ENCODE measurements around the gene NANOS3.

GRCh38 chr19:13872695-13873389, 4.1 kb upstream of the NANOS3 start:
- TF ChIP-seq GABPA (IDR thresholded peaks at IDR 0.05 in 1 of 2, conservative IDR thresholded peaks at IDR 0.05 in 1 of 2) = no peak
- TF ChIP-seq EGR1 (IDR thresholded peaks at IDR 0.05; ENCODE audit: low read depth in 2 of 2) = no peak
- TF ChIP-seq MAX (IDR thresholded peaks at IDR 0.05) = no peak
- TF ChIP-seq FOXA2 (IDR thresholded peaks at IDR 0.05) = no peak
- no peak for TF ChIP-seq CTCF (IDR thresholded peaks at IDR 0.05; ENCODE audit: low read depth, low read length, missing input control)
- TF ChIP-seq HNF4G (IDR thresholded peaks at IDR 0.05) = no peak
- TF ChIP-seq JUND (IDR thresholded peaks at IDR 0.05) = no peak
- TF ChIP-seq TAF1 (conservative IDR thresholded peaks at IDR 0.05) = no peak
- TF ChIP-seq YY1 (IDR thresholded peaks at IDR 0.05) = no peak
- TF ChIP-seq, protein P1, sequence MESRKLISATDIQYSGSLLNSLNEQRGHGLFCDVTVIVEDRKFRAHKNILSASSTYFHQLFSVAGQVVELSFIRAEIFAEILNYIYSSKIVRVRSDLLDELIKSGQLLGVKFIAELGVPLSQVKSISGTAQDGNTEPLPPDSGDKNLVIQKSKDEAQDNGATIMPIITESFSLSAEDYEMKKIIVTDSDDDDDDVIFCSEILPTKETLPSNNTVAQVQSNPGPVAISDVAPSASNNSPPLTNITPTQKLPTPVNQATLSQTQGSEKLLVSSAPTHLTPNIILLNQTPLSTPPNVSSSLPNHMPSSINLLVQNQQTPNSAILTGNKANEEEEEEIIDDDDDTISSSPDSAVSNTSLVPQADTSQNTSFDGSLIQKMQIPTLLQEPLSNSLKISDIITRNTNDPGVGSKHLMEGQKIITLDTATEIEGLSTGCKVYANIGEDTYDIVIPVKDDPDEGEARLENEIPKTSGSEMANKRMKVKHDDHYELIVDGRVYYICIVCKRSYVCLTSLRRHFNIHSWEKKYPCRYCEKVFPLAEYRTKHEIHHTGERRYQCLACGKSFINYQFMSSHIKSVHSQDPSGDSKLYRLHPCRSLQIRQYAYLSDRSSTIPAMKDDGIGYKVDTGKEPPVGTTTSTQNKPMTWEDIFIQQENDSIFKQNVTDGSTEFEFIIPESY (IDR thresholded peaks at IDR 0.05) = no peak
- TF ChIP-seq, protein P2, sequence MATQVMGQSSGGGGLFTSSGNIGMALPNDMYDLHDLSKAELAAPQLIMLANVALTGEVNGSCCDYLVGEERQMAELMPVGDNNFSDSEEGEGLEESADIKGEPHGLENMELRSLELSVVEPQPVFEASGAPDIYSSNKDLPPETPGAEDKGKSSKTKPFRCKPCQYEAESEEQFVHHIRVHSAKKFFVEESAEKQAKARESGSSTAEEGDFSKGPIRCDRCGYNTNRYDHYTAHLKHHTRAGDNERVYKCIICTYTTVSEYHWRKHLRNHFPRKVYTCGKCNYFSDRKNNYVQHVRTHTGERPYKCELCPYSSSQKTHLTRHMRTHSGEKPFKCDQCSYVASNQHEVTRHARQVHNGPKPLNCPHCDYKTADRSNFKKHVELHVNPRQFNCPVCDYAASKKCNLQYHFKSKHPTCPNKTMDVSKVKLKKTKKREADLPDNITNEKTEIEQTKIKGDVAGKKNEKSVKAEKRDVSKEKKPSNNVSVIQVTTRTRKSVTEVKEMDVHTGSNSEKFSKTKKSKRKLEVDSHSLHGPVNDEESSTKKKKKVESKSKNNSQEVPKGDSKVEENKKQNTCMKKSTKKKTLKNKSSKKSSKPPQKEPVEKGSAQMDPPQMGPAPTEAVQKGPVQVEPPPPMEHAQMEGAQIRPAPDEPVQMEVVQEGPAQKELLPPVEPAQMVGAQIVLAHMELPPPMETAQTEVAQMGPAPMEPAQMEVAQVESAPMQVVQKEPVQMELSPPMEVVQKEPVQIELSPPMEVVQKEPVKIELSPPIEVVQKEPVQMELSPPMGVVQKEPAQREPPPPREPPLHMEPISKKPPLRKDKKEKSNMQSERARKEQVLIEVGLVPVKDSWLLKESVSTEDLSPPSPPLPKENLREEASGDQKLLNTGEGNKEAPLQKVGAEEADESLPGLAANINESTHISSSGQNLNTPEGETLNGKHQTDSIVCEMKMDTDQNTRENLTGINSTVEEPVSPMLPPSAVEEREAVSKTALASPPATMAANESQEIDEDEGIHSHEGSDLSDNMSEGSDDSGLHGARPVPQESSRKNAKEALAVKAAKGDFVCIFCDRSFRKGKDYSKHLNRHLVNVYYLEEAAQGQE (IDR thresholded peaks at IDR 0.05) = no peak
- no peak for TF ChIP-seq SP1 (IDR thresholded peaks at IDR 0.05)
- no peak for TF ChIP-seq RXRA (IDR thresholded peaks at IDR 0.05)
- no peak for TF ChIP-seq ATF3 (IDR thresholded peaks at IDR 0.05)

Data from liver (tissue), 3 donors.